AG10803 (cell line): ENCODE results near the gene NCLN.

Experiments used
- DNase-seq: peaks from one replicate; pipeline ENCODE4 v3.0.0; 2010; ENCODE audit warnings: low read depth
- H3K4me3 ChIP-seq: 2 replicates; pipeline ENCODE4 v1.5.1; 2011; ENCODE audit warnings: mild to moderate bottlenecking, low read length, control low read depth
- TF ChIP-seq, protein P1 (sequence below): conservative IDR thresholded peaks from 2 replicates; pipeline ENCODE4 v1.5.1; 2011; ENCODE audit warnings: mild to moderate bottlenecking, low read length, control low read depth, inconsistent platforms

The NCLN gene

DNA sequence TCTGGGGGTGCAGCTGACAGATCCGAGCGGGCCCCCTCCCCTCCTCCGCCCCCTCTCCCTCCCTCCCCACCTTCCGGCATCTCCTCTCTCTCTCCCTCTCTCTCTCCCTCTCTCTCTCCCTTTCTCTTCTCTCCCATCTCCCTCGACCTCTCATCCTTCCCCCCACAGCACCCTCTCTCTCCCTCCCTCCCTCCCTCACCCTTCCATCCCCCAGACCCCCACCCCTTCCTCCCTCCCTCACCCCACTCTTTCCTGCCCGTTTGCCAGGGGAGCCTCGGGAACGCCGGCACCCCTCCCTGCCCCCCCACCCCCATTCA, 39.4 kb downstream of the NCLN start:
- no peak for DNase-seq
- no peak overlapping the region for H3K4me3 ChIP-seq
- TF ChIP-seq, protein P1, sequence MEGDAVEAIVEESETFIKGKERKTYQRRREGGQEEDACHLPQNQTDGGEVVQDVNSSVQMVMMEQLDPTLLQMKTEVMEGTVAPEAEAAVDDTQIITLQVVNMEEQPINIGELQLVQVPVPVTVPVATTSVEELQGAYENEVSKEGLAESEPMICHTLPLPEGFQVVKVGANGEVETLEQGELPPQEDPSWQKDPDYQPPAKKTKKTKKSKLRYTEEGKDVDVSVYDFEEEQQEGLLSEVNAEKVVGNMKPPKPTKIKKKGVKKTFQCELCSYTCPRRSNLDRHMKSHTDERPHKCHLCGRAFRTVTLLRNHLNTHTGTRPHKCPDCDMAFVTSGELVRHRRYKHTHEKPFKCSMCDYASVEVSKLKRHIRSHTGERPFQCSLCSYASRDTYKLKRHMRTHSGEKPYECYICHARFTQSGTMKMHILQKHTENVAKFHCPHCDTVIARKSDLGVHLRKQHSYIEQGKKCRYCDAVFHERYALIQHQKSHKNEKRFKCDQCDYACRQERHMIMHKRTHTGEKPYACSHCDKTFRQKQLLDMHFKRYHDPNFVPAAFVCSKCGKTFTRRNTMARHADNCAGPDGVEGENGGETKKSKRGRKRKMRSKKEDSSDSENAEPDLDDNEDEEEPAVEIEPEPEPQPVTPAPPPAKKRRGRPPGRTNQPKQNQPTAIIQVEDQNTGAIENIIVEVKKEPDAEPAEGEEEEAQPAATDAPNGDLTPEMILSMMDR, result no peak

DNA sequence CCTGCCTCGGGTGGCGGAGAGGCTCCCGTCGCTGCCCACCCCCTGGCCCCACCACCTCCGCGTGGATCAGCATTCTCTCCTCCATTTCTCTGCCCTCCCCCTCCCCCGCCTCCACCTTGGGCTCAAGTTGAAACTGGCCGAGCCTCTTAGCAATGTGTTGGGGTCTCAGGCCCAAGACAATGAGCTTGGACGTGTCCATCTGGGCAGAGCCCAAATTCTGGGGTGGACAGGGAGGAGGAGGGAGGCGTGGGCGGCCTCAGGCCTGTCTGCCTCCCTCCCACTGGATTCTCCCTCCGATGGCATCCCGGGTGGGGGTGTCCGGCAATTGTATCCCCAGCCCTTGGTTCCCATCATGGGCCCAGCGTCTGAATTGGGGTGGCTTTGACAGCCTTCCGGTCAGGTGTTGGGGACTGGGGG, 40.0 kb downstream of the NCLN start:
- TF ChIP-seq, protein P1, result no peak
- no peak for DNase-seq
- no peak overlapping the region for H3K4me3 ChIP-seq

DNA sequence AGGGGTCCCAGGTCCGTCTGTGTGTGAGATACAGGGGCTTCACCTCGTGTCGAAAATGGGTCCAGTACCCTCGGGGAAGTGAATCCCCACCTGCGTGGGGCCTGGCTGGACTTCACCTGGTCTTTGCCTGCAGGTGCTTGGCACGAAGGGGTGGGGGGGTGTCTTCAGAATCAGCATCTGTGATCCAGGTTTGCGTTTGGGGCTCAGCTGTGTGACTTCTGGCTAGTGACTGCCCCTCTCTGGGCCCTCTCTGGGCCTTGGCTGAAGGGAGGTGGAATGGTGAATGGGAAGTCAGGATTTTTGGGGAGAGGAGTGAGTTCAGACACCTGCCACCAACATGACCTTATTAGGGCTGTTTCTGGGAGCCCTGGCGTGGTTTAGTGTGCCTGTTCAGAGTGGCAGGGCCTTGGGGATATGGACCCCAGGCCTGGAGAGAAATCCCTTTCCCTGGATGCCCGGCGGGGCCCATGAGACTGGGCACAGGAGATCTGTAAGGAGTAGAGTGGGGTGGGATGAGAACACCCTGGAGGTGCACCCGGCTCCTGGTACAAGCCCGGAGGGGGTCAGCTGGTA, 41.4 kb downstream of the NCLN start:
- TF ChIP-seq, protein P1, result no peak
- DNase-seq, result no peak
- H3K4me3 ChIP-seq, result no peak overlapping the region

DNA sequence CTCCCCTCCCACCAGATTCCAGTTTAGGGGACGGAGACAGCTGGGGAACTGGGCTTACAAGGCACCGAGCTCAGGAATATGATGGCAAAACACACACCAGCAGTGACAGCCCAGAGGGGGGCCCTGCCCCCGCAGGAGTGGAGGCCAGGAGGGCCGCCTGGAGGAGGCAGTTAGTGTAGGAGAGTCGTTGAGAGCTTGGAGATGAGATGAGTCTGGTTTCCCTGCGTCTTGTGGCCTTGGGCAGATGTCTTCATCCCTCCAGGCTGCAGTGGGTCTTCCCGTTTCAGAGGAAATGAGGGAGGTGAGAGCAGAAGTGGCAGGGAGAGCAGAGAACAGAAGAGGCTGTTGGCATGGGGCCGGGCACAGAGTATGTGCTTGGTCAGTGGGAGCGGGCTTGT, 43.6 kb downstream of the NCLN start:
- TF ChIP-seq, protein P1, result no peak
- H3K4me3 ChIP-seq, result no peak overlapping the region
- DNase-seq, result no peak

DNA sequence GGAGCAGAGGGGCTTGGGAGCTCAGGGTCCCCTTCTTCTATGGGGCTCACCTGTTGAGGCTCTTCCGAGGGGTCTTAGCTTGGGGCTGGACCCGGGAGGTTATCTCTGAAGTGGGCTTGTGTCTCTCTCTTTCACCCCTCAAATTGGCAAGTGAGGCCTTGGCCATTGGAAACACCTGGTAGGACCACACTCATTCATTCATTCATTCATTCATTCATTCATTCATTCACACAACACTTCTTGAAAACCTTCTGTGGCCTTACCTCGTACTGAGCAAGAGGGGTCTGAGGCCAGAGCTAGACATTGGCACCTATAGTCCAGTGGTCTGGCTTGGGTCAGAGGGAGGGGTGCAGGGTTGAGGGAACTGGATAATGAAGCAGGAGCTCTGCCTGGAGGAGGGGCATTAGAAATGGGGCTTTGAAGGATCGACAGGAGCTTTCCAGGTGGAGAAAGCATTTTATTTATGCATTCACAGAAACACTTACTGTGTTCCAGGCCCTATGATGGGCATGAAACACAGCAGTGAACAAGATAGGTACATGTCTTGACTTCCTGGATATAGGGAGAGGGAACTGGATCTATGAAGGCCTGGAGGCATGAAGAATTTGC, 44.3 kb downstream of the NCLN start:
- DNase-seq, result no peak
- H3K4me3 ChIP-seq, result no peak overlapping the region
- TF ChIP-seq, protein P1, result no peak

DNA sequence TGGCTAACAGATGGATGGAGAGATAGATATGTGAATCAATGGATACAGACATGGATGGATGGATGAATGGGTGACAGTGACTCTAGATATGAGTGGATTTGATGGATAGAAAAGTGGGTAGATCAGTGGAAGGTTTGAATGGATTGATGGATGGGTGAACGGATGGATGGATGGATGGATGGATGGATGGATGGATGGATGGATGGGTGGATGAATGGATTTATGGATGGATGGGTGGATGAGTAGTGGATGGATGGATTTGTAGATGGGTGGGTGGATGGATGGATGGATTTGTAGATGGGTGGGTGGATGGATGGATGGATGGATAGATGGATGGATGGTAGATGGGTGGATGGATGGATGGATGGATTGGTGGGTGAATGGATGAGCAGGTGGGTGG, 45.6 kb downstream of the NCLN start:
- DNase-seq, result no peak
- TF ChIP-seq, protein P1, result no peak
- H3K4me3 ChIP-seq, result no peak overlapping the region

DNA sequence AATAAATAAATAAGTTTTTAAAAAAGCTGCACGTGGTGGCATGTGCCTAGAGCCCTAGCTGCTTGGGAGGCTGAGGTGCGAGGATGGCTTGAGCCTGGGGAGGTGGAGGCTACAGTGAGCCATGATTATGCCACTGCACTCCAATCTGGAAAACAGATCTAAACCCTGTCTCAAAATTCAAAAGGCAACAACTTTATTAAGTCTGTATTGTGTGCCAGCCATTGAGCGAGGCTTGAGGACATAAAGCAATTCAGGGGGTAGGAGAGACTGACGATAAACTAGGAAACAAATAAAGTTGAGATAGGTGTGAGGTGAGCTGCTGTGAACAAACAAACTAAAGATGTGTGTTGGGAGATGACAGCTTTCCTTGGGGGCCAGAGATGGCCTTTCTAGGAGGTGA, 47.4 kb downstream of the NCLN start:
- DNase-seq, result no peak
- no peak overlapping the region for H3K4me3 ChIP-seq
- TF ChIP-seq, protein P1, result no peak
